HEK293 (cell line): ENCODE results near the gene SLC25A25.

ENCODE experiments used
- REPIN1 ChIP-seq: fragments of 450-650 bp; formaldehyde crosslinking; IDR thresholded peaks from 2 replicates; pipeline ENCODE4 v1.5.1; 2017; ENCODE audit warnings: missing biosample characterization, missing genetic modification characterization, low read depth
- SP3 ChIP-seq: fragments of 450-650 bp; formaldehyde crosslinking; IDR thresholded peaks from 2 replicates; pipeline ENCODE4 v1.5.1; 2016; ENCODE audit warnings: missing biosample characterization, missing genetic modification characterization
- ZBTB7A ChIP-seq: fragments of 450-650 bp; formaldehyde crosslinking; IDR thresholded peaks from 2 replicates; pipeline ENCODE4 v1.5.1; 2016; ENCODE audit warnings: low read depth, missing biosample characterization, missing genetic modification characterization
- ZNF112 ChIP-seq: fragments of 450-650 bp; formaldehyde crosslinking; IDR thresholded peaks from 2 replicates; pipeline ENCODE4 v1.5.0; 2017; ENCODE audit warnings: missing biosample characterization, missing genetic modification characterization
- ZNF157 ChIP-seq: fragments of 450-650 bp; formaldehyde crosslinking; IDR thresholded peaks from 2 replicates; pipeline ENCODE4 v1.5.1; 2016; ENCODE audit warnings: missing biosample characterization, missing genetic modification characterization
- ZNF16 ChIP-seq: fragments of 450-650 bp; formaldehyde crosslinking; IDR thresholded peaks from 2 replicates; pipeline ENCODE4 v1.5.1; 2016; ENCODE audit warnings: low read depth, missing biosample characterization, missing genetic modification characterization
- ZNF24 ChIP-seq: fragments of 450-650 bp; formaldehyde crosslinking; IDR thresholded peaks from 2 replicates; pipeline ENCODE4 v1.5.1; 2016; ENCODE audit warnings: missing biosample characterization, missing genetic modification characterization
- ZNF292 ChIP-seq: fragments of 450-650 bp; formaldehyde crosslinking; IDR thresholded peaks from 2 replicates; pipeline ENCODE4 v1.5.1; 2016; ENCODE audit warnings: low read depth, missing biosample characterization, missing genetic modification characterization, borderline replicate concordance
- ZNF560 ChIP-seq: fragments of 450-650 bp; formaldehyde crosslinking; IDR thresholded peaks from 2 replicates; pipeline ENCODE4 v1.5.1; 2017; ENCODE audit warnings: missing biosample characterization, missing genetic modification characterization, borderline replicate concordance
- ZNF600 ChIP-seq: fragments of 450-650 bp; formaldehyde crosslinking; IDR thresholded peaks from 2 replicates; pipeline ENCODE4 v1.5.1; 2016; ENCODE audit warnings: missing biosample characterization, missing genetic modification characterization
- ZXDB ChIP-seq: fragments of 450-650 bp; formaldehyde crosslinking; IDR thresholded peaks from 2 replicates; pipeline ENCODE4 v1.5.1; 2016; ENCODE audit warnings: missing biosample characterization, missing genetic modification characterization
- TF ChIP-seq, protein P1 (sequence below): fragments of 450-650 bp; formaldehyde crosslinking; IDR thresholded peaks from 2 replicates; pipeline ENCODE4 v1.5.1; 2016; ENCODE audit warnings: missing biosample characterization, missing genetic modification characterization
- TF ChIP-seq, protein P2 (sequence below): fragments of 450-650 bp; formaldehyde crosslinking; IDR thresholded peaks from 2 replicates; pipeline ENCODE4 v1.5.1; 2016; ENCODE audit warnings: missing biosample characterization, missing genetic modification characterization
- TF ChIP-seq, protein P3 (sequence below): fragments of 450-650 bp; formaldehyde crosslinking; IDR thresholded peaks from 2 replicates; pipeline ENCODE4 v1.5.1; 2016; ENCODE audit warnings: missing biosample characterization, missing genetic modification characterization, low read depth

DNA sequence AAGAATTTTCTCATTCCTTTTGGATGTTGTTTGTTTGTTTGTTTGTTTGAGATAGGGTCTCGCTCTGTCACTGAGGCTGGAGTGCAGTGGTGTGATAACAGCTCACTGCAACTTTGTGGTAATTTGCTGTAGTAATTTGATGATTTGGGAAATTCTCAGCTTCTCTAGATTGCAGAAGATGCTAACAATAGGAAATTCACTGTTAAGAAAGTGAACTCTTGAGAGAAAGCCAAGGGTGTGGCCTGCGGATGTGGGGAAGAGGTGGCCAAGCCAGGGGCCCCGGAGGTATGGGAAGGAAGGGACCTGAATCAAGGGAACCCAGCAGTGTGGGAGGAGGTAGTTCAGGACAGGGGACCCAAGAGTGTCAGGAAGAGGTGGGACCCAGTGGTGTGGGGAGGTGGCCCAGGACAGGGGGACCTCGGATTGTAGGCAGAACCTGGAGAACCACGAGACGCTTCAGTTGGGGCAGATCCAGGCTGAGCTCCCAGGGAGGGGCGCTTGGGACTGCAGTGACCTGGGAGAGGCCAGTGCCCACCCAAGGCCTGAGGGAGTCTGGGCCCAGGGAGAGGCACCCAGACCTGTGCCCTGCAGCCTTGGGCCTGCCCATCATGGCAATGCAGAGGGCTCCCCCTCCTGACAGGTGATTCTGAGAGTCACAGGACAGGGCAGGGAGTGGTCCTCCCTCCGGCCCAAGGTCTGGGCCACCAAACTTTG lies 75.7 kb downstream of the SLC25A25 start:
- TF ChIP-seq ZNF292 (tag by site-specific recombination) (no peak), ZBTB7A (no peak), ZNF112 (tag by site-specific recombination) (no peak), ZNF560 (tag by site-specific recombination) (no peak), ZNF157 (tag by site-specific recombination) (no peak), ZNF600 (tag by site-specific recombination) (no peak), ZNF24 (no peak), REPIN1 (tag by site-specific recombination) (no peak), SP3 (tag by site-specific recombination) (no peak), ZXDB (tag by site-specific recombination) (no peak), ZNF16 (no peak)
- TF ChIP-seq, protein P1, sequence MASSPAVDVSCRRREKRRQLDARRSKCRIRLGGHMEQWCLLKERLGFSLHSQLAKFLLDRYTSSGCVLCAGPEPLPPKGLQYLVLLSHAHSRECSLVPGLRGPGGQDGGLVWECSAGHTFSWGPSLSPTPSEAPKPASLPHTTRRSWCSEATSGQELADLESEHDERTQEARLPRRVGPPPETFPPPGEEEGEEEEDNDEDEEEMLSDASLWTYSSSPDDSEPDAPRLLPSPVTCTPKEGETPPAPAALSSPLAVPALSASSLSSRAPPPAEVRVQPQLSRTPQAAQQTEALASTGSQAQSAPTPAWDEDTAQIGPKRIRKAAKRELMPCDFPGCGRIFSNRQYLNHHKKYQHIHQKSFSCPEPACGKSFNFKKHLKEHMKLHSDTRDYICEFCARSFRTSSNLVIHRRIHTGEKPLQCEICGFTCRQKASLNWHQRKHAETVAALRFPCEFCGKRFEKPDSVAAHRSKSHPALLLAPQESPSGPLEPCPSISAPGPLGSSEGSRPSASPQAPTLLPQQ (tag by site-specific recombination) = no peak
- TF ChIP-seq, protein P2, sequence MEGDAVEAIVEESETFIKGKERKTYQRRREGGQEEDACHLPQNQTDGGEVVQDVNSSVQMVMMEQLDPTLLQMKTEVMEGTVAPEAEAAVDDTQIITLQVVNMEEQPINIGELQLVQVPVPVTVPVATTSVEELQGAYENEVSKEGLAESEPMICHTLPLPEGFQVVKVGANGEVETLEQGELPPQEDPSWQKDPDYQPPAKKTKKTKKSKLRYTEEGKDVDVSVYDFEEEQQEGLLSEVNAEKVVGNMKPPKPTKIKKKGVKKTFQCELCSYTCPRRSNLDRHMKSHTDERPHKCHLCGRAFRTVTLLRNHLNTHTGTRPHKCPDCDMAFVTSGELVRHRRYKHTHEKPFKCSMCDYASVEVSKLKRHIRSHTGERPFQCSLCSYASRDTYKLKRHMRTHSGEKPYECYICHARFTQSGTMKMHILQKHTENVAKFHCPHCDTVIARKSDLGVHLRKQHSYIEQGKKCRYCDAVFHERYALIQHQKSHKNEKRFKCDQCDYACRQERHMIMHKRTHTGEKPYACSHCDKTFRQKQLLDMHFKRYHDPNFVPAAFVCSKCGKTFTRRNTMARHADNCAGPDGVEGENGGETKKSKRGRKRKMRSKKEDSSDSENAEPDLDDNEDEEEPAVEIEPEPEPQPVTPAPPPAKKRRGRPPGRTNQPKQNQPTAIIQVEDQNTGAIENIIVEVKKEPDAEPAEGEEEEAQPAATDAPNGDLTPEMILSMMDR (tag by site-specific recombination) = no peak
- TF ChIP-seq, protein P3, sequence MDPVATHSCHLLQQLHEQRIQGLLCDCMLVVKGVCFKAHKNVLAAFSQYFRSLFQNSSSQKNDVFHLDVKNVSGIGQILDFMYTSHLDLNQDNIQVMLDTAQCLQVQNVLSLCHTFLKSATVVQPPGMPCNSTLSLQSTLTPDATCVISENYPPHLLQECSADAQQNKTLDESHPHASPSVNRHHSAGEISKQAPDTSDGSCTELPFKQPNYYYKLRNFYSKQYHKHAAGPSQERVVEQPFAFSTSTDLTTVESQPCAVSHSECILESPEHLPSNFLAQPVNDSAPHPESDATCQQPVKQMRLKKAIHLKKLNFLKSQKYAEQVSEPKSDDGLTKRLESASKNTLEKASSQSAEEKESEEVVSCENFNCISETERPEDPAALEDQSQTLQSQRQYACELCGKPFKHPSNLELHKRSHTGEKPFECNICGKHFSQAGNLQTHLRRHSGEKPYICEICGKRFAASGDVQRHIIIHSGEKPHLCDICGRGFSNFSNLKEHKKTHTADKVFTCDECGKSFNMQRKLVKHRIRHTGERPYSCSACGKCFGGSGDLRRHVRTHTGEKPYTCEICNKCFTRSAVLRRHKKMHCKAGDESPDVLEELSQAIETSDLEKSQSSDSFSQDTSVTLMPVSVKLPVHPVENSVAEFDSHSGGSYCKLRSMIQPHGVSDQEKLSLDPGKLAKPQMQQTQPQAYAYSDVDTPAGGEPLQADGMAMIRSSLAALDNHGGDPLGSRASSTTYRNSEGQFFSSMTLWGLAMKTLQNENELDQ = no peak
